CD4-positive, CD25-positive, alpha-beta regulatory T cell (primary cell): ENCODE results near the gene PLA2G12B. TPM values are rescaled to one million over a fixed set of nuclear protein-coding genes. Genes with fewer than 3 reads are reported as not detected.
"Not testable (repeated sequence)": the region's sequence is repeated elsewhere in the genome, so short reads cannot be mapped to it uniquely, and the experiment has no call there.

ENCODE experiments used
- ATAC-seq, 2 donors: fragments of 150-1000 bp; cut with Tn5 transposase; one replicate each; pipeline ENCODE4 v1.10.0; 2021; ENCODE audit warnings: low read depth in 2 of 2, moderate number of reproducible peaks in 2 of 2, moderate library complexity in 1 of 2
- DNase-seq, 3 donors: peaks; one replicate each; pipeline versions ENCODE4 v3.0.0 to v3.0.0-alpha.2; 2012 to 2022; ENCODE audit warnings: mixed read lengths in 1 of 3
- H3K27ac ChIP-seq: one replicate; pipeline ENCODE4 v1.7.0; 2013; ENCODE audit warnings: mild to moderate bottlenecking, low read length; ENCODE audit not compliant: insufficient read depth, poor library complexity, severe bottlenecking
- H3K27me3 ChIP-seq: one replicate; pipeline ENCODE4 v1.7.0; 2013; ENCODE audit warnings: low read length; ENCODE audit not compliant: control insufficient read depth, insufficient read depth
- H3K36me3 ChIP-seq: one replicate; pipeline ENCODE4 v1.7.0; 2013; ENCODE audit warnings: mild to moderate bottlenecking, low read length, moderate library complexity; ENCODE audit not compliant: control insufficient read depth, insufficient read depth
- H3K4me1 ChIP-seq: 2 replicates; pipeline ENCODE4 v1.7.0; 2013; ENCODE audit warnings: mild to moderate bottlenecking, low read length; ENCODE audit not compliant: insufficient read depth, control insufficient read depth, poor library complexity, severe bottlenecking
- H3K4me3 ChIP-seq: one replicate; pipeline ENCODE4 v1.7.0; 2013; ENCODE audit warnings: low read depth, mild to moderate bottlenecking, low read length, moderate library complexity
- H3K9me3 ChIP-seq, 2 experiments: 1 replicate in 1 of 2; 2 replicates in 1 of 2; pipeline ENCODE4 v1.7.0; 2013; ENCODE audit warnings: low read length in 2 of 2, mild to moderate bottlenecking in 1 of 2, moderate library complexity in 1 of 2; ENCODE audit not compliant: control insufficient read depth in 2 of 2
- H3K27ac Mint-ChIP-seq, 3 donors: one replicate each; pipeline ENCODE4 v1.8.0; 2020 to 2022; ENCODE audit warnings: mild to moderate bottlenecking in 3 of 3, mixed read lengths in 3 of 3, moderate library complexity in 2 of 3
- H3K27me3 Mint-ChIP-seq: one replicate; pipeline ENCODE4 v1.8.0; 2022; ENCODE audit warnings: mild to moderate bottlenecking, mixed read lengths
- H3K36me3 Mint-ChIP-seq: one replicate; pipeline ENCODE4 v1.8.0; 2020; ENCODE audit warnings: mixed read lengths
- H3K4me1 Mint-ChIP-seq, 4 donors: one replicate each; pipeline ENCODE4 v1.8.0; 2020 to 2022; ENCODE audit warnings: mixed read lengths in 4 of 4, mild to moderate bottlenecking in 1 of 4
- H3K4me3 Mint-ChIP-seq, 4 donors: one replicate each; pipeline ENCODE4 v1.8.0; 2020 to 2022; ENCODE audit warnings: mild to moderate bottlenecking in 4 of 4, mixed read lengths in 4 of 4, moderate library complexity in 3 of 4
- H3K9me3 Mint-ChIP-seq, 7 donors: one replicate each; pipeline ENCODE4 v1.8.0; 2020 to 2022; ENCODE audit warnings: mixed read lengths in 7 of 7, mild to moderate bottlenecking in 3 of 7, moderate library complexity in 2 of 7
- polyA plus RNA-seq, 4 donors: library from polyadenylated mRNA; unstranded; fragments of 300-500 nt; fragmentation: Illumina TruSeq; gene quantifications; one replicate each; pipeline ENCODE4 v1.2.3, GENCODE V29; 2021
- total RNA-seq: library from RNA; stranded (reverse); gene quantifications from one replicate; pipeline ENCODE4 v1.2.3, GENCODE V29; 2022

Gene PLA2G12B
- total and polyA plus RNA-seq, 5 donors from 2014 or later, result not detected

DNA sequence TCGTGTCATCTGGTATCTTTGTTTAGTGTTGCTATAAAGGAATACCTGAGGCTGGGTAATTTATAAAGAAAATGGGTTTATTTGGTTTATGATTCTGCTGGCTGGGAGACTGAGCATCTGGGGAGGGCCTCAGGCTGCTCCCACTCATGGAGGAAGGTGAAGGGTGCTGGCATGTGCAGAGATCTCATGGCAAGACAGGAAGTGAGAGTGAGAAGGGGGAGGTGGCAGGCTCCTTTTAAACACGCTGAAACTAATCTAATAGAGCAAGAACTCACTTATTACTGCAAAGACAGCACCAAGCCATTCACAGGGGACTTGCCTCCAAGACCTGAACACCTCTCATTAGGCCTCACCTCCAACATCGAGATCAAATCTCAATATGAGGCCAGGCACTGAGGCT is 49.8 kb downstream of the PLA2G12B start:
- Histone ChIP-seq H3K27me3 (no peaks in the 10 kb centered on the region), H3K27ac (no peak overlapping the region), H3K36me3 (no peaks in the 10 kb centered on the region), H3K4me1 (no peaks in the 10 kb centered on the region), H3K4me3 (no peak overlapping the region), H3K9me3 (no peaks in the 10 kb centered on the region)
- no peak overlapping the region for H3K4me3 Mint-ChIP-seq
- no peaks in the 10 kb centered on the region for H3K36me3 Mint-ChIP-seq
- ATAC-seq (no peak), DNase-seq (no peak)
- peaks cover 19% of the 10 kb centered on the region for H3K27me3 Mint-ChIP-seq
- H3K4me1 Mint-ChIP-seq, result no peaks in the 10 kb centered on the region
- no peak overlapping the region for H3K27ac Mint-ChIP-seq
- H3K9me3 Mint-ChIP-seq, result no peaks in the 10 kb centered on the region

- H3K9me3 Mint-ChIP-seq, H3K4me1 ChIP-seq, H3K27ac Mint-ChIP-seq, H3K36me3 ChIP-seq, H3K36me3 Mint-ChIP-seq, H3K9me3 ChIP-seq, H3K4me1 Mint-ChIP-seq, DNase-seq, H3K4me3 ChIP-seq, H3K27me3 ChIP-seq, H3K27ac ChIP-seq, H3K4me3 Mint-ChIP-seq, ATAC-seq: not testable (repeated sequence)
- peaks cover 19% of the 10 kb centered on the region for H3K27me3 Mint-ChIP-seq
These were observed 50.6 kb downstream of the PLA2G12B start for GRCh38 chr10:72903941-72904446.

DNA sequence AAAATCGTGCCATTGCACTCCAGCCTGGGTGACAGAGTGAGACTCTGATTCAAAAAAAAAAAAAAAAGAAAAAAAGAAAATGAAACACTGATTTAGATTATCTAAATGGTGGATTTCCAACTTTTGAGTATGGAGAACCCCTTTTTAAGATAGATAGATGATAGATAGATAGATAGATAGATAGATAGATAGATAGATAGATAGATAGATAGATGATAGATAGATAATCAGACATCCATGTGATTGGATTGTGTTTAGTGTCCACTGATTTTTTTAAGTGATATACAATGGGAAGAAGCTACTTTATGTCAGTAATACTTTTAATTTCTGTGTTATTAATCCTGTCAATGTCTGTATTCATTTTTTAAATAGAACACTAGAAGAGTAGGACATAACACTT is 55.1 kb downstream of the PLA2G12B start:
- Histone ChIP-seq H3K36me3 (no peaks in the 10 kb centered on the region), H3K27ac (no peak overlapping the region), H3K4me1 (no peaks in the 10 kb centered on the region), H3K27me3 (peaks cover 4% of the 10 kb centered on the region), H3K4me3 (no peak overlapping the region), H3K9me3 (no peaks in the 10 kb centered on the region)
- DNase-seq (no peak), ATAC-seq (no peak)
- Mint-ChIP-seq H3K4me1 (no peaks in the 10 kb centered on the region), H3K36me3 (no peaks in the 10 kb centered on the region), H3K27ac (no peak overlapping the region), H3K4me3 (no peak overlapping the region), H3K9me3 (peaks cover 0 to 2% (median 0%) of the 10 kb centered on the region in 7 donors), H3K27me3 (peaks cover 18% of the 10 kb centered on the region)

- no peaks in the 10 kb centered on the region for H3K9me3 ChIP-seq
- no peak for ATAC-seq
- H3K4me3 ChIP-seq, result no peak overlapping the region
- DNase-seq, result no peak
- H3K9me3 Mint-ChIP-seq, result peaks cover 0 to 2% (median 0%) of the 10 kb centered on the region in 7 donors
- H3K27me3 Mint-ChIP-seq, result peaks cover 25% of the 10 kb centered on the region
- H3K4me1 Mint-ChIP-seq, result no peaks in the 10 kb centered on the region
- H3K4me1 ChIP-seq, result no peaks in the 10 kb centered on the region
- H3K36me3 Mint-ChIP-seq, result no peaks in the 10 kb centered on the region
- H3K27me3 ChIP-seq, result peaks cover 7% of the 10 kb centered on the region
- no peaks in the 10 kb centered on the region for H3K36me3 ChIP-seq
- no peak overlapping the region for H3K27ac ChIP-seq
- H3K4me3 Mint-ChIP-seq, result no peak overlapping the region
- H3K27ac Mint-ChIP-seq, result no peak overlapping the region
These were observed 56.0 kb downstream of the PLA2G12B start for GRCh38 chr10:72898616-72899015.

DNA sequence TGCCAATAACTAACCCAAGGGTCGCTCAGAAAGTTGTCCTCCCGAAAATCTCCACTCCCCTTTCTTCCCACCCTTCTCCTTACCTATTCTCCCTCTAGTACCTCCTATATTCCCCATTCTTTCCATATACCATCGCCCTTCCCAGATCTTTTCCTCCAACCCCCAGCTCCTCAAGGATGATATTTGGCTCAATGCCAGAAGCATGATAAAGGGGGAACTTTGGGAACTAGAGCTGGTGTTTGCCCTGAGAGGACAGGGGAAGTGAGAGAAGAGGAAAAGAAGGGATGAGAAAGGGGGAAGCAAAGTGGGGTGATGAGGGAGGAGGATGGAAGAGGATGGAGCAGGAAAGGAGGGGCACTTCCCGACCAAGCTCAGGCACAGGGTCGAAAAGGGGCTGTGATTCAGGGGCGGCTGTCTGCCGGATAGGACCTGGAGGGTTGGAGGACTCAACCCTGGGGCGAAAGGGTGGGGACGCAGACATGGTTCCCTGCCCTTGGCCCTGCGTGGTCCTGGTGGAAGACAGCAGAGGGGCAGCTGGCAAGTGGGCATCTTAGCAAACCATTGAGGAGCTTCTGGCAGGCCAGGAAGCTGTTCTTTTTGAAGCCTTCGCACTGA is 59.3 kb downstream of the PLA2G12B start:
- Histone ChIP-seq H3K4me3 (no peak overlapping the region), H3K27me3 (peaks cover 7% of the 10 kb centered on the region), H3K27ac (no peak overlapping the region), H3K4me1 (no peaks in the 10 kb centered on the region), H3K36me3 (no peaks in the 10 kb centered on the region), H3K9me3 (no peaks in the 10 kb centered on the region)
- ATAC-seq (no peak), DNase-seq (no peak)
- Mint-ChIP-seq H3K9me3 (peaks cover 0 to 4% (median 0%) of the 10 kb centered on the region in 7 donors), H3K4me1 (no peaks in the 10 kb centered on the region), H3K4me3 (no peak overlapping the region), H3K36me3 (no peaks in the 10 kb centered on the region), H3K27ac (no peak overlapping the region), H3K27me3 (peaks cover 19% of the 10 kb centered on the region)

DNA sequence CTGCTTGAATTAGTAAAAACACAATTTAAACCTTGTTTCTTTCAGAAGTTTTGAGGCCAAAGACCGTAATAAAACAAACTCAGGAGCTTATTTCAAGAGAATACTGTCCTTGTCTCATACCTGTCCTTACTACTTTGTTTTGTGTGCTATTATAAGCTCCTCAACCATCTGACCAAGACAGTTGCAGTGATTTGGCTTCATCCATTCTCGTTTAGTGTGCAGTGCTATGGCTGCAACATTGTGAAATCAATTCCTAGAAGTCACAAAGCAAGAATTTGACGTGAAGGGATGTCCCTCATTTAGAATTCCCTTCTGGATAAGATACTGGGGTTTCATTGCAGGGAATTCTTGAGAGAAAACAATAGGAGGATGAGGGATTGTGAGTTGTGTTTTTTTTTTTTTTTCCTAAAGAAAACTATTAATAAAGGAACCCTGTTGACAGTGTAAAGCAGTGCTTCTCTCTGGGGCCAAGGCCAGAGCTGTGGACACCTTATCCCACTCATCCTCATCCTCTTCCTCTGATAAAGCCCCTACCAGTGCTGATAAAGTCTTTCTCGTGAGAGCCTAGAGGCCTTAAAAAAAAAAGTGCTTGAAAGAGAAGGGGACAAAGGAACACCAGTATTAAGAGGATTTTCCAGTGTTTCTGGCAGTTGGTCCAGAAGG is 61.3 kb downstream of the PLA2G12B start, which contains the start of gene OIT3:
TSS of gene OIT3 (plus strand) at position 604 of the 663 bp plus-strand sequence. CDS start 60 bp downstream, outside the sequence.
- H3K4me1 ChIP-seq, result no peaks in the 10 kb centered on the region
- no peak within 1 kb of the TSS for H3K27ac ChIP-seq
- DNase-seq (no peak), ATAC-seq (no peak)
- H3K4me3 Mint-ChIP-seq, result no peak within 1 kb of the TSS
- peaks cover 0 to 4% (median 3%) of the 10 kb centered on the region in 4 donors for H3K4me1 Mint-ChIP-seq
- peaks cover 19% of the 10 kb centered on the region for H3K27me3 Mint-ChIP-seq
- no peaks in the 10 kb centered on the region for H3K36me3 ChIP-seq
- H3K4me3 ChIP-seq, result no peak within 1 kb of the TSS
- no peak within 1 kb of the TSS for H3K27ac Mint-ChIP-seq
- peaks cover 0 to 4% (median 0%) of the 10 kb centered on the region in 7 donors for H3K9me3 Mint-ChIP-seq
- H3K9me3 ChIP-seq, result no peaks in the 10 kb centered on the region
- H3K27me3 ChIP-seq, result peaks cover 7% of the 10 kb centered on the region
- H3K36me3 Mint-ChIP-seq, result peaks cover 5% of the 10 kb centered on the region

DNA sequence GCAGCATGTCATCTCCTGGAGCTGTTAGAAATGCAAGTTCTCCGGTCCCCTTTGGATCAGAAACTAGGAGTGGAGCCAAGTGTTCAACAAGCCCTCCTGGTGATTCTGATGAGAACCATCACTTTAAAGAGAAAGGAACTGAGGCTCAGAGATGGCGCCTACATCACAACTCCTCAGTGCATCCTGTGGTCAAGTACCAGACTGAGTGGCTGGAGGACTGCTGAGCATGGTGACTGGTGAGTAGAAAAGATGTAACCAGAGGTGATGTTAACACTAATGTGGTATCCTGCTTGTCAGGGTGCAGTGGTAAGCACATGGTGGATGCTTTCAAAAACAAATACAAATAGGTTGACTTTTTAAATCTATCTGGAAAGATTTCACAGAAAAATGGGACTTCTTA is 64.5 kb downstream of the PLA2G12B start:
- H3K4me3 Mint-ChIP-seq, result no peak overlapping the region
- no peak for ATAC-seq

More for the DNA sequence above, 64.5 kb downstream of the PLA2G12B start:
- peaks cover 0 to 2% (median 0%) of the 10 kb centered on the region in 7 donors for H3K9me3 Mint-ChIP-seq
- H3K27me3 Mint-ChIP-seq, result peaks cover 14% of the 10 kb centered on the region
- H3K27ac ChIP-seq, result no peak overlapping the region
- DNase-seq, result no peak
- H3K4me1 ChIP-seq, result no peaks in the 10 kb centered on the region
- H3K36me3 ChIP-seq, result peaks cover 6% of the 10 kb centered on the region
- H3K4me3 ChIP-seq, result no peak overlapping the region
- H3K9me3 ChIP-seq, result no peaks in the 10 kb centered on the region
- peaks cover 6 to 18% (median 10%) of the 10 kb centered on the region in 4 donors for H3K4me1 Mint-ChIP-seq
- no peak overlapping the region for H3K27ac Mint-ChIP-seq
- peaks cover 20% of the 10 kb centered on the region for H3K36me3 Mint-ChIP-seq
- H3K27me3 ChIP-seq, result peaks cover 4% of the 10 kb centered on the region
